H1 (cell line): Measurements from ENCODE around the gene MAN2A1. TPM values are rescaled to one million over a fixed set of nuclear protein-coding genes. Genes with fewer than 3 reads are reported as not detected.
A peak's percentile ranks its signal among the peaks of the same experiment; 100 is the strongest.

Experiments used
- CTCF ChIA-PET: fragments of 300-600 bp; sonication (Branson Sonifier 250); formaldehyde crosslinking; loops from one replicate; lab custom pipeline; 2021; ENCODE audit not compliant: partially characterized antibody; lab: Charles Lee
- POLR2A ChIA-PET: fragments of 300-600 bp; sonication (Branson Sonifier 250); formaldehyde crosslinking; loops from one replicate; lab custom pipeline; 2021; ENCODE audit warnings: inconsistent platforms; ENCODE audit not compliant: partially characterized antibody; lab: Charles Lee
- DNase-seq, 2 experiments: peaks; one replicate each; pipeline versions ENCODE4 v3.0.0 to v3.0.0-alpha.2; 2010 to 2022; ENCODE audit warnings: low spot score in 2 of 2, low read depth in 1 of 2, mixed read lengths in 1 of 2
- FAIRE-seq: peaks from 2 replicates; lab custom pipeline; 2011; peaks lifted over from hg19 to GRCh38; lab: Jason Lieb, UNC
- H2AFZ ChIP-seq: 2 replicates; pipeline ENCODE4 v1.8.1; 2012; ENCODE audit warnings: low read length, inconsistent platforms
- H2AK5ac ChIP-seq: 2 replicates; pipeline ENCODE4 v1.6.1; 2013; ENCODE audit warnings: low read depth, low read length
- H2BK120ac ChIP-seq: replicated peaks from 2 replicates; pipeline ENCODE3; 2013; ENCODE audit warnings: low read depth, low read length, inconsistent platforms
- H2BK12ac ChIP-seq: 2 replicates; pipeline ENCODE4 v1.6.1; 2013; ENCODE audit warnings: low read depth, low read length
- H2BK15ac ChIP-seq: 2 replicates; pipeline ENCODE4 v1.6.1; 2013; ENCODE audit warnings: low read length
- H2BK20ac ChIP-seq: 2 replicates; pipeline ENCODE4 v1.6.1; 2013; ENCODE audit warnings: low read length
- H2BK5ac ChIP-seq: 2 replicates; pipeline ENCODE4 v1.6.1; 2013; ENCODE audit warnings: low read depth, low read length
- H3K14ac ChIP-seq: 2 replicates; pipeline ENCODE4 v1.6.1; 2013; ENCODE audit warnings: inconsistent platforms; ENCODE audit not compliant: insufficient read length
- H3K18ac ChIP-seq: 2 replicates; pipeline ENCODE4 v1.6.1; 2013; ENCODE audit warnings: low read length; ENCODE audit errors: extremely low read depth
- H3K23ac ChIP-seq: 2 replicates; pipeline ENCODE4 v1.6.1; 2013; ENCODE audit warnings: inconsistent platforms; ENCODE audit not compliant: insufficient read length
- H3K23me2 ChIP-seq: 2 replicates; pipeline ENCODE4 v1.6.1; 2013; ENCODE audit warnings: low read depth, low read length
- H3K27ac ChIP-seq: 2 replicates; pipeline ENCODE4 v1.6.1; 2011; ENCODE audit warnings: low read depth, low read length, inconsistent platforms
- H3K27me3 ChIP-seq, 4 experiments: replicated peaks in 1 of 4; 1 replicate in 1 of 4; 2 replicates in 3 of 4; pipeline versions ENCODE4 v1.6.1 to v1.8.1; 2011 to 2013; ENCODE audit warnings: low read length in 3 of 4, mild to moderate bottlenecking in 3 of 4, inconsistent platforms in 2 of 4, mixed read lengths in 2 of 4, moderate library complexity in 1 of 4; ENCODE audit not compliant: control insufficient read depth in 3 of 4, insufficient read depth in 3 of 4; ENCODE audit errors: extremely low read depth in 1 of 4
- H3K36me3 ChIP-seq, 4 experiments: 2 replicates each; pipeline versions ENCODE4 v1.6.1 to v1.8.1; 2011 to 2013; ENCODE audit warnings: mild to moderate bottlenecking in 4 of 4, low read length in 3 of 4, moderate library complexity in 2 of 4, control low read depth in 1 of 4, inconsistent platforms in 1 of 4; ENCODE audit not compliant: insufficient read depth in 4 of 4, control insufficient read depth in 2 of 4
- H3K4ac ChIP-seq: replicated peaks from 2 replicates; pipeline ENCODE3; 2013; ENCODE audit warnings: low read length, low read depth, mixed read lengths, inconsistent platforms; ENCODE audit not compliant: insufficient read length
- H3K4me1 ChIP-seq, 4 experiments: replicated peaks in 1 of 4; 1 replicate in 1 of 4; 2 replicates in 3 of 4; pipeline versions ENCODE4 v1.6.1 to v1.8.1; 2011 to 2013; ENCODE audit warnings: low read length in 3 of 4, inconsistent platforms in 2 of 4, mixed read lengths in 1 of 4; ENCODE audit not compliant: insufficient read depth in 4 of 4, control insufficient read depth in 3 of 4
- H3K4me2 ChIP-seq, 2 experiments: 2 replicates each; pipeline versions ENCODE4 v1.6.1 to v1.8.1; 2011 to 2013; ENCODE audit warnings: low read depth in 2 of 2, low read length in 2 of 2, control low read depth in 1 of 2, inconsistent platforms in 1 of 2, mild to moderate bottlenecking in 1 of 2; ENCODE audit not compliant: insufficient read depth in 1 of 2
- H3K4me3 ChIP-seq, 4 experiments: fragments of 200-600, 300-600 bp in 1 of 4; sonication (generic), shearing (Covaris generic), sonication (Bioruptor Twin) in 1 of 4; 2 replicates each; pipeline versions ENCODE4 v1.5.1 to v1.8.1; 2011 to 2016; ENCODE audit warnings: low read length in 4 of 4, low read depth in 3 of 4, control low read depth in 2 of 4, inconsistent platforms in 2 of 4, mild to moderate bottlenecking in 2 of 4, mixed read lengths in 1 of 4, moderate library complexity in 1 of 4; ENCODE audit not compliant: insufficient read depth in 2 of 4; ENCODE audit errors: extremely low read depth in 1 of 4
- H3K56ac ChIP-seq: replicated peaks from 2 replicates; pipeline ENCODE3; 2013; ENCODE audit warnings: low read depth, mild to moderate bottlenecking, mixed read lengths, low read length, inconsistent platforms; ENCODE audit not compliant: insufficient read length
- H3K79me1 ChIP-seq: 2 replicates; pipeline ENCODE4 v1.6.1; 2013; ENCODE audit warnings: low read depth, low read length, control low read depth
- H3K79me2 ChIP-seq, 2 experiments: 2 replicates each; pipeline versions ENCODE4 v1.6.1 to v1.8.1; 2012 to 2013; ENCODE audit warnings: low read length in 2 of 2, mild to moderate bottlenecking in 2 of 2, inconsistent platforms in 1 of 2; ENCODE audit not compliant: insufficient read depth in 2 of 2, control insufficient read depth in 1 of 2
- H3K9ac ChIP-seq, 4 experiments: replicated peaks in 1 of 4; 1 replicate in 1 of 4; 2 replicates in 3 of 4; pipeline versions ENCODE4 v1.6.1 to v1.8.1; 2011 to 2013; ENCODE audit warnings: low read depth in 3 of 4, low read length in 3 of 4, control low read depth in 2 of 4, mild to moderate bottlenecking in 2 of 4, moderate library complexity in 2 of 4, inconsistent platforms in 1 of 4; ENCODE audit errors: extremely low read depth in 1 of 4
- H3K9me3 ChIP-seq, 2 experiments: 2 replicates each; pipeline versions ENCODE4 v1.6.1 to v1.8.1; 2012 to 2013; ENCODE audit warnings: mild to moderate bottlenecking in 2 of 2, moderate library complexity in 2 of 2, control low read depth in 1 of 2, inconsistent platforms in 1 of 2, low read depth in 1 of 2, low read length in 1 of 2, mixed read lengths in 1 of 2; ENCODE audit not compliant: insufficient read depth in 2 of 2
- H4K20me1 ChIP-seq, 2 experiments: replicated peaks in 1 of 2; 2 replicates each; pipeline versions ENCODE3 to v1.8.1; 2011 to 2013; ENCODE audit warnings: inconsistent platforms in 2 of 2, low read length in 2 of 2, mild to moderate bottlenecking in 1 of 2; ENCODE audit not compliant: insufficient read depth in 2 of 2, control insufficient read depth in 1 of 2
- H4K5ac ChIP-seq: 2 replicates; pipeline ENCODE4 v1.6.1; 2013; ENCODE audit warnings: low read length, low read depth, mixed read lengths, inconsistent platforms; ENCODE audit not compliant: insufficient read length
- H4K8ac ChIP-seq: 2 replicates; pipeline ENCODE4 v1.8.0; 2013; ENCODE audit warnings: mild to moderate bottlenecking, moderate library complexity, low read length, inconsistent platforms; ENCODE audit not compliant: insufficient read depth; ENCODE audit errors: extremely low read depth
- H4K91ac ChIP-seq: replicated peaks from 2 replicates; pipeline ENCODE3; 2013; ENCODE audit warnings: low read length, mixed read lengths, inconsistent platforms; ENCODE audit not compliant: insufficient read length
- CTCF ChIP-seq, 3 experiments: IDR thresholded peaks; 1 replicate in 2 of 3; 2 replicates in 1 of 3; pipeline versions ENCODE4 v1.5.1 to v1.6.1; 2011; ENCODE audit warnings: low read length in 3 of 3, mild to moderate bottlenecking in 3 of 3, inconsistent platforms in 2 of 3, low read depth in 1 of 3, moderate library complexity in 1 of 3; ENCODE audit not compliant: insufficient read depth in 1 of 3; ENCODE audit errors: control extremely low read depth in 1 of 3
- JUN ChIP-seq: IDR thresholded peaks from 2 replicates; pipeline ENCODE4 v1.6.1; 2011; ENCODE audit warnings: low read depth, mild to moderate bottlenecking, improper control_type of control experiment, low read length
- RAD21 ChIP-seq, 2 experiments: IDR thresholded peaks in 1 of 2; conservative IDR thresholded peaks in 1 of 2; 2 replicates each; pipeline ENCODE4 v1.6.1; 2011; ENCODE audit warnings: low read depth in 2 of 2, low read length in 2 of 2, improper control_type of control experiment in 1 of 2, inconsistent platforms in 1 of 2, mild to moderate bottlenecking in 1 of 2, moderate library complexity in 1 of 2
- SIN3A ChIP-seq, 2 experiments: IDR thresholded peaks in 1 of 2; conservative IDR thresholded peaks in 1 of 2; 2 replicates each; pipeline ENCODE4 v1.6.1; 2011 to 2012; ENCODE audit warnings: low read length in 2 of 2, improper control_type of control experiment in 1 of 2, low read depth in 1 of 2, mild to moderate bottlenecking in 1 of 2
- TEAD4 ChIP-seq: IDR thresholded peaks from 2 replicates; pipeline ENCODE4 v1.6.1; 2012; ENCODE audit warnings: low read depth, low read length, inconsistent platforms, mixed read lengths
- WGBS, 2 experiments: shearing (Covaris generic) in 1 of 2; methylation state at CpG; one replicate each; pipeline versions ENCODE4 v1.1.6 to v1.1.7; 2013 to 2015; ENCODE audit warnings: low lambda C conversion rate in 2 of 2, mixed read lengths in 2 of 2, inconsistent platforms in 1 of 2, low coverage in 1 of 2, missing lambda C conversion rate in 1 of 2; ENCODE audit not compliant: insufficient replicate concordance in 2 of 2, insufficient coverage in 1 of 2, insufficient read length in 1 of 2; ENCODE audit errors: extremely low coverage in 1 of 2, missing lambda C conversion rate in 1 of 2; 5-methylcytosine and 5-hydroxymethylcytosine counted together
- polyA plus RNA-seq, 7 experiments: library from polyadenylated mRNA; depleted of rRNA in 3 of 7; stranded (reverse) in 5 of 7; unstranded in 2 of 7; fragments of >200 nt in 5 of 7; fragments of 200-250 nt in 2 of 7; gene quantifications; 1 replicate in 5 of 7; 2 replicates in 1 of 7; 4 replicates in 1 of 7; pipeline versions ENCODE4 v1.2.1 to v1.2.3, GENCODE V29; 2011 to 2013; ENCODE audit warnings: missing spikeins in 2 of 7, mixed read lengths in 2 of 7
- total RNA-seq: library from RNA; stranded (reverse); fragmentation: NEBNext Ultra II Directional; extraction: Animal tissue kit (Norgen Biotek cat#: 25700); gene quantifications from 2 replicates; pipeline ENCODE4 v1.2.1, GENCODE V29; 2021

The MAN2A1 gene
- total and polyA plus RNA-seq, 2 of the 8 experiments (the other 6 are each of a cell fraction or from before 2014, with no cell fraction given): 29.1 to 102 TPM

- CTCF ChIA-PET: interaction anchor here (0.5 to 1.3 kb wide), 12 partner anchors 14 to 815 kb away, joined by 3 to 4 read pairs (median 3); no protein-coding TSS in a partner anchor
- WGBS, 2 experiments: 86% methylated on average over 4 of the region's 4 CpGs; no CpG with 5 or more reads in 1 of the 2 experiments
- POLR2A ChIA-PET: no interaction called here
Measured at GRCh38 chr5:109844148-109844547, 154.4 kb downstream of the MAN2A1 start.

More at GRCh38 chr5:109844148-109844547, 154.4 kb downstream of the MAN2A1 start:
- DNase-seq: no peak
- FAIRE-seq: no peak
- Histone ChIP-seq H3K36me3 (peaks cover 0 to 70% (median 29%) of the 10 kb centered on the region in 4 experiments; a peak in 6 of 8 replicates), H2BK120ac (no peak overlapping the region), H3K4ac (no peak overlapping the region), H3K23me2 (no peaks in the 10 kb centered on the region; the same call in 1 of the 2 replicates), H2AK5ac (no peak overlapping the region), H3K23ac (no peak overlapping the region), H3K4me1 (peaks cover 0 to 6% (median 0%) of the 10 kb centered on the region in 4 experiments; a peak in 2 of 7 replicates), H3K27me3 (peaks cover 0 to 1% (median 0%) of the 10 kb centered on the region in 4 experiments; a peak in 1 of 7 replicates), H3K4me3 (no peak overlapping the region), H3K56ac (no peak overlapping the region), H3K27ac (no peak overlapping the region), H2BK5ac (no peak overlapping the region), H3K9ac (no peak overlapping the region), H2BK20ac (no peak overlapping the region), H3K18ac (no peak overlapping the region), H2AFZ (no peak overlapping the region), H4K5ac (no peak overlapping the region), H3K9me3 (no peaks in the 10 kb centered on the region), H3K4me2 (no peak overlapping the region), H3K79me2 (no peaks in the 10 kb centered on the region), H4K91ac (no peak overlapping the region), H3K79me1 (no peaks in the 10 kb centered on the region; the same call in 1 of the 2 replicates), H3K14ac (no peak overlapping the region), H2BK12ac (no peak overlapping the region), H4K20me1 (peaks cover 0 to 2% of the 10 kb centered on the region in 2 experiments), H2BK15ac (no peak overlapping the region), H4K8ac (no peak overlapping the region)
- TF ChIP-seq SIN3A (conservative IDR thresholded peaks at IDR 0.05 in 1 of 2, IDR thresholded peaks at IDR 0.05 in 1 of 2; ENCODE audit: low read depth in 1 of 2, low read length in 2 of 2): no peak
- TF ChIP-seq CTCF (IDR thresholded peaks at IDR 0.05; ENCODE audit: control extremely low read depth in 1 of 3, insufficient read depth in 1 of 3, low read depth in 1 of 3, low read length in 3 of 3): peak in 2 of 3 experiments; percentile 6 to 28; a peak in 2 of 4 replicates
- TF ChIP-seq TEAD4: no peak
- peak; percentile 58 for TF ChIP-seq RAD21 (IDR thresholded peaks at IDR 0.05 in 1 of 2, conservative IDR thresholded peaks at IDR 0.05 in 1 of 2; ENCODE audit: low read depth in 2 of 2, low read length in 2 of 2)
- no peak for TF ChIP-seq JUN
